ENCODE data around the gene PRDM16.

Gene PRDM16

GRCh38 chr1:3126756-3127678 is 58.0 kb downstream of the PRDM16 start:
- Histone ChIP-seq H3K4me1 (ENCODE audit: control insufficient read depth, insufficient read depth, low read length) (peaks cover 21% of the 10 kb centered on the region), H3K27ac (ENCODE audit: low read length) (peak overlapping the region; percentile 11)

GRCh38 chr1:3127738-3128137 is 58.7 kb downstream of the PRDM16 start:
- no peaks in the 10 kb centered on the region for H3K36me3 ChIP-seq (ENCODE audit: control insufficient read depth in 2 of 2, insufficient read depth in 2 of 2, low read length in 2 of 2)
- peak overlapping the region; percentile 11 for H3K27ac ChIP-seq (ENCODE audit: low read length)
- H3K27me3 ChIP-seq (ENCODE audit: control insufficient read depth in 1 of 2, insufficient read depth in 2 of 2, low read length in 2 of 2) = no peaks in the 10 kb centered on the region
- H3K4me1 ChIP-seq (ENCODE audit: control insufficient read depth, insufficient read depth, low read length) = peaks cover 21% of the 10 kb centered on the region
- H3K4me3 ChIP-seq (ENCODE audit: low read length in 2 of 2) = no peak overlapping the region
- H3K9me3 ChIP-seq (ENCODE audit: control insufficient read depth in 2 of 2, low read length in 2 of 2) = no peaks in the 10 kb centered on the region
- no peak overlapping the region for H3K9ac ChIP-seq (ENCODE audit: low read length in 2 of 2)

More at GRCh38 chr1:3126756-3127678, 58.0 kb downstream of the PRDM16 start:
- H3K9me3 ChIP-seq (ENCODE audit: control insufficient read depth in 2 of 2, low read length in 2 of 2) = no peaks in the 10 kb centered on the region
- no peaks in the 10 kb centered on the region for H3K36me3 ChIP-seq (ENCODE audit: control insufficient read depth in 2 of 2, insufficient read depth in 2 of 2, low read length in 2 of 2)
- no peak overlapping the region for H3K9ac ChIP-seq (ENCODE audit: low read length in 2 of 2)
- no peaks in the 10 kb centered on the region for H3K27me3 ChIP-seq (ENCODE audit: control insufficient read depth in 1 of 2, insufficient read depth in 2 of 2, low read length in 2 of 2)
- H3K4me3 ChIP-seq (ENCODE audit: low read length in 2 of 2) = peak overlapping the region in 1 of 2 donors; percentile 44

GRCh38 chr1:3128431-3129132 is 59.6 kb downstream of the PRDM16 start:
- Histone ChIP-seq H3K4me1 (ENCODE audit: control insufficient read depth, insufficient read depth, low read length) (peaks cover 21% of the 10 kb centered on the region), H3K27me3 (ENCODE audit: control insufficient read depth in 1 of 2, insufficient read depth in 2 of 2, low read length in 2 of 2) (no peaks in the 10 kb centered on the region), H3K9me3 (ENCODE audit: control insufficient read depth in 2 of 2, low read length in 2 of 2) (no peaks in the 10 kb centered on the region), H3K27ac (ENCODE audit: low read length) (no peak overlapping the region), H3K36me3 (ENCODE audit: control insufficient read depth in 2 of 2, insufficient read depth in 2 of 2, low read length in 2 of 2) (no peaks in the 10 kb centered on the region), H3K4me3 (ENCODE audit: low read length in 2 of 2) (no peak overlapping the region), H3K9ac (ENCODE audit: low read length in 2 of 2) (no peak overlapping the region)

- no peaks in the 10 kb centered on the region for H3K36me3 ChIP-seq (ENCODE audit: control insufficient read depth in 2 of 2, insufficient read depth in 2 of 2, low read length in 2 of 2)
- no peaks in the 10 kb centered on the region for H3K9me3 ChIP-seq (ENCODE audit: control insufficient read depth in 2 of 2, low read length in 2 of 2)
- H3K4me3 ChIP-seq (ENCODE audit: low read length in 2 of 2) = no peak overlapping the region
- H3K27me3 ChIP-seq (ENCODE audit: control insufficient read depth in 1 of 2, insufficient read depth in 2 of 2, low read length in 2 of 2) = no peaks in the 10 kb centered on the region
- H3K4me1 ChIP-seq (ENCODE audit: control insufficient read depth, insufficient read depth, low read length) = peaks cover 21% of the 10 kb centered on the region
- H3K27ac ChIP-seq (ENCODE audit: low read length) = no peak overlapping the region
- no peak overlapping the region for H3K9ac ChIP-seq (ENCODE audit: low read length in 2 of 2)
These were observed 60.1 kb downstream of the PRDM16 start for GRCh38 chr1:3129133-3129490.

- Histone ChIP-seq H3K4me1 (ENCODE audit: control insufficient read depth, insufficient read depth, low read length) (peaks cover 21% of the 10 kb centered on the region), H3K36me3 (ENCODE audit: control insufficient read depth in 2 of 2, insufficient read depth in 2 of 2, low read length in 2 of 2) (no peaks in the 10 kb centered on the region), H3K9ac (ENCODE audit: low read length in 2 of 2) (no peak overlapping the region), H3K27ac (ENCODE audit: low read length) (no peak overlapping the region), H3K27me3 (ENCODE audit: control insufficient read depth in 1 of 2, insufficient read depth in 2 of 2, low read length in 2 of 2) (peaks cover 0 to under 1% of the 10 kb centered on the region in 2 donors), H3K9me3 (ENCODE audit: control insufficient read depth in 2 of 2, low read length in 2 of 2) (no peaks in the 10 kb centered on the region), H3K4me3 (ENCODE audit: low read length in 2 of 2) (no peak overlapping the region)
These were observed 61.3 kb downstream of the PRDM16 start for GRCh38 chr1:3130268-3130667.

GRCh38 chr1:3132660-3133059 is 63.7 kb downstream of the PRDM16 start:
- Histone ChIP-seq H3K36me3 (ENCODE audit: control insufficient read depth in 2 of 2, insufficient read depth in 2 of 2, low read length in 2 of 2) (no peaks in the 10 kb centered on the region), H3K9me3 (ENCODE audit: control insufficient read depth in 2 of 2, low read length in 2 of 2) (no peaks in the 10 kb centered on the region), H3K27ac (ENCODE audit: low read length) (no peak overlapping the region), H3K4me3 (ENCODE audit: low read length in 2 of 2) (no peak overlapping the region), H3K4me1 (ENCODE audit: control insufficient read depth, insufficient read depth, low read length) (peaks cover 4% of the 10 kb centered on the region), H3K9ac (ENCODE audit: low read length in 2 of 2) (no peak overlapping the region), H3K27me3 (ENCODE audit: control insufficient read depth in 1 of 2, insufficient read depth in 2 of 2, low read length in 2 of 2) (peaks cover 3 to 9% of the 10 kb centered on the region in 2 donors)

GRCh38 chr1:3133686-3134085 is 64.7 kb downstream of the PRDM16 start:
- H3K27ac ChIP-seq (ENCODE audit: low read length) = no peak overlapping the region
- H3K36me3 ChIP-seq (ENCODE audit: control insufficient read depth in 2 of 2, insufficient read depth in 2 of 2, low read length in 2 of 2) = no peaks in the 10 kb centered on the region
- no peaks in the 10 kb centered on the region for H3K4me1 ChIP-seq (ENCODE audit: control insufficient read depth, insufficient read depth, low read length)
- H3K27me3 ChIP-seq (ENCODE audit: control insufficient read depth in 1 of 2, insufficient read depth in 2 of 2, low read length in 2 of 2) = peaks cover 4 to 15% of the 10 kb centered on the region in 2 donors
- H3K9ac ChIP-seq (ENCODE audit: low read length in 2 of 2) = no peak overlapping the region
- no peaks in the 10 kb centered on the region for H3K9me3 ChIP-seq (ENCODE audit: control insufficient read depth in 2 of 2, low read length in 2 of 2)
- no peak overlapping the region for H3K4me3 ChIP-seq (ENCODE audit: low read length in 2 of 2)

GRCh38 chr1:3134381-3135072 is 65.5 kb downstream of the PRDM16 start:
- H3K36me3 ChIP-seq (ENCODE audit: control insufficient read depth in 2 of 2, insufficient read depth in 2 of 2, low read length in 2 of 2) = no peaks in the 10 kb centered on the region
- H3K4me1 ChIP-seq (ENCODE audit: control insufficient read depth, insufficient read depth, low read length) = peaks cover 3% of the 10 kb centered on the region
- no peaks in the 10 kb centered on the region for H3K9me3 ChIP-seq (ENCODE audit: control insufficient read depth in 2 of 2, low read length in 2 of 2)
- no peak overlapping the region for H3K9ac ChIP-seq (ENCODE audit: low read length in 2 of 2)
- no peak overlapping the region for H3K27ac ChIP-seq (ENCODE audit: low read length)
- no peak overlapping the region for H3K4me3 ChIP-seq (ENCODE audit: low read length in 2 of 2)
- H3K27me3 ChIP-seq (ENCODE audit: control insufficient read depth in 1 of 2, insufficient read depth in 2 of 2, low read length in 2 of 2) = peaks cover 11 to 24% of the 10 kb centered on the region in 2 donors

GRCh38 chr1:3135073-3135702 is 66.2 kb downstream of the PRDM16 start:
- Histone ChIP-seq H3K4me1 (ENCODE audit: control insufficient read depth, insufficient read depth, low read length) (peaks cover 10% of the 10 kb centered on the region), H3K4me3 (ENCODE audit: low read length in 2 of 2) (no peak overlapping the region), H3K9me3 (ENCODE audit: control insufficient read depth in 2 of 2, low read length in 2 of 2) (no peaks in the 10 kb centered on the region), H3K9ac (ENCODE audit: low read length in 2 of 2) (no peak overlapping the region), H3K27me3 (ENCODE audit: control insufficient read depth in 1 of 2, insufficient read depth in 2 of 2, low read length in 2 of 2) (peaks cover 14 to 29% of the 10 kb centered on the region in 2 donors), H3K27ac (ENCODE audit: low read length) (no peak overlapping the region), H3K36me3 (ENCODE audit: control insufficient read depth in 2 of 2, insufficient read depth in 2 of 2, low read length in 2 of 2) (no peaks in the 10 kb centered on the region)

GRCh38 chr1:3135744-3136455 is 66.9 kb downstream of the PRDM16 start:
- no peak overlapping the region for H3K9ac ChIP-seq (ENCODE audit: low read length in 2 of 2)

More at GRCh38 chr1:3135744-3136455, 66.9 kb downstream of the PRDM16 start:
- Histone ChIP-seq H3K9me3 (ENCODE audit: control insufficient read depth in 2 of 2, low read length in 2 of 2) (no peaks in the 10 kb centered on the region), H3K27ac (ENCODE audit: low read length) (no peak overlapping the region), H3K4me3 (ENCODE audit: low read length in 2 of 2) (no peak overlapping the region), H3K4me1 (ENCODE audit: control insufficient read depth, insufficient read depth, low read length) (peaks cover 17% of the 10 kb centered on the region), H3K36me3 (ENCODE audit: control insufficient read depth in 2 of 2, insufficient read depth in 2 of 2, low read length in 2 of 2) (no peaks in the 10 kb centered on the region), H3K27me3 (ENCODE audit: control insufficient read depth in 1 of 2, insufficient read depth in 2 of 2, low read length in 2 of 2) (peaks cover 18 to 36% of the 10 kb centered on the region in 2 donors)
